OCI-LY7 (cell line): ENCODE measurements around the gene ADCY5.

ENCODE experiments used
- CTCF ChIP-seq: fragments of 200-600 bp; sonication (generic); conservative IDR thresholded peaks from 2 replicates; pipeline ENCODE4 v1.5.1; 2014; ENCODE audit warnings: mild to moderate bottlenecking, antibody characterized with exemption, low read length, moderate library complexity, mixed read lengths
- EZH2phosphoT487 ChIP-seq: fragments of 200-600 bp; sonication (generic); IDR thresholded peaks from 2 replicates; pipeline ENCODE4 v1.6.1; 2018; ENCODE audit warnings: low read depth, borderline replicate concordance, mild to moderate bottlenecking, mixed run types, antibody characterized with exemption, low read length, moderate library complexity, mixed read lengths

DNA sequence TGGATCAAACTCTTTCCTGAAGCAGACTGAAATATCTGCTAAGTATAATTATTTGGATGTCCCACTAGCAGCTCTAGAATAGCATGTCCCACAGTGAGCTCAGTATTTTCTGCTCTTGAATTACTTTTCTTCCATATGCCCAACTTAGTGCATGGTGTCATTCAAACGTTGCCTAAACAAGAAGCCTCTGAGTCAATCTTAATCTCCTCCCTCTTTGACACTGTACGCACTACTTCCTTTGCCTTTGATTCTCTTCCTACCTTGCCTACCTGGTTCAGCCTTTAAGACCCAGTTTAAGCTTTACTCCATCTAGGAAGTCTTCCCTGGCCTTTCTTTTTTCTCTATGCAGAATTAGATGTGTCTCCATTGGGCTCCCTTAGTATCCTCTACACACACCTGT is 192.6 kb downstream of the ADCY5 start:
- TF ChIP-seq CTCF (no peak), EZH2phosphoT487 (no peak)
